KMS-11 (cell line): ENCODE results near the gene NFE2L3.

Source experiments
- H2AFZ ChIP-seq: fragments of 200-600 bp; sonication (generic); 2 replicates; pipeline ENCODE4 v1.6.1; 2016; ENCODE audit warnings: antibody characterized with exemption, mixed run types, low read depth
- H3K27ac ChIP-seq: fragments of 200-600 bp; sonication (generic); 2 replicates; pipeline ENCODE4 v1.6.1; 2016; ENCODE audit warnings: mild to moderate bottlenecking, mixed run types
- H3K27me3 ChIP-seq: fragments of 200-600 bp; sonication (generic); 2 replicates; pipeline ENCODE4 v1.6.1; 2017; ENCODE audit warnings: mild to moderate bottlenecking, low read depth, mixed run types, moderate library complexity; ENCODE audit not compliant: insufficient read depth
- H3K36me3 ChIP-seq: fragments of 200-600 bp; sonication (generic); 2 replicates; pipeline ENCODE4 v1.6.1; 2017; ENCODE audit warnings: mild to moderate bottlenecking, mixed run types; ENCODE audit not compliant: insufficient read depth
- H3K4me1 ChIP-seq: fragments of 200-600 bp; sonication (generic); 2 replicates; pipeline ENCODE4 v1.6.1; 2016; ENCODE audit warnings: mild to moderate bottlenecking, low read depth, mixed run types; ENCODE audit not compliant: poor library complexity, severe bottlenecking
- H3K4me2 ChIP-seq: fragments of 200-600 bp; sonication (generic); 2 replicates; pipeline ENCODE4 v1.7.0; 2016; ENCODE audit warnings: mild to moderate bottlenecking, mixed run types
- H3K4me3 ChIP-seq: fragments of 200-600 bp; sonication (generic); IDR thresholded peaks from 2 replicates; pipeline ENCODE4 v1.6.1; 2017; ENCODE audit warnings: low read depth, low read length, mixed read lengths; ENCODE audit not compliant: insufficient read depth
- H3K79me2 ChIP-seq: fragments of 200-600 bp; sonication (generic); 2 replicates; pipeline ENCODE4 v1.6.1; 2016; ENCODE audit warnings: low read depth, mixed run types; ENCODE audit not compliant: insufficient read depth
- H3K9ac ChIP-seq: fragments of 200-600 bp; sonication (generic); 2 replicates; pipeline ENCODE4 v1.6.1; 2016; ENCODE audit warnings: mild to moderate bottlenecking, mixed run types
- H4K20me1 ChIP-seq: fragments of 200-600 bp; sonication (generic); 2 replicates; pipeline ENCODE4 v1.6.1; 2016; ENCODE audit warnings: mild to moderate bottlenecking, mixed run types; ENCODE audit not compliant: insufficient read depth
- CTCF ChIP-seq: fragments of 200-600 bp; sonication (generic); conservative IDR thresholded peaks from 2 replicates; pipeline ENCODE4 v1.6.1; 2017; ENCODE audit warnings: low read depth, mild to moderate bottlenecking, antibody characterized with exemption, low read length, moderate library complexity, mixed read lengths

Gene NFE2L3

GRCh38 chr7:26178272-26178960, 26.4 kb downstream of the NFE2L3 start:
- H3K4me1 ChIP-seq = peaks cover 16% of the 10 kb centered on the region
- H3K36me3 ChIP-seq = no peaks in the 10 kb centered on the region
- no peak for TF ChIP-seq CTCF
- H3K4me3 ChIP-seq = no peak overlapping the region
- H3K27ac ChIP-seq = no peak overlapping the region
- H2AFZ ChIP-seq = no peak overlapping the region
- no peak overlapping the region for H3K4me2 ChIP-seq
- peaks cover 3% of the 10 kb centered on the region for H4K20me1 ChIP-seq
- H3K79me2 ChIP-seq = peaks cover 34% of the 10 kb centered on the region; the same call in 1 of the 2 replicates
- no peaks in the 10 kb centered on the region for H3K27me3 ChIP-seq
- no peak overlapping the region for H3K9ac ChIP-seq

- Histone ChIP-seq H3K4me1 (peaks cover 16% of the 10 kb centered on the region), H3K4me3 (no peak overlapping the region), H3K27ac (no peak overlapping the region), H2AFZ (no peak overlapping the region), H3K9ac (no peak overlapping the region), H3K36me3 (no peaks in the 10 kb centered on the region), H3K4me2 (no peak overlapping the region), H4K20me1 (no peaks in the 10 kb centered on the region; the same call in none of the 2 replicates), H3K27me3 (no peaks in the 10 kb centered on the region), H3K79me2 (peaks cover 24% of the 10 kb centered on the region; the same call in 1 of the 2 replicates)
- TF ChIP-seq CTCF = no peak
Measured at GRCh38 chr7:26179422-26179821, 27.4 kb downstream of the NFE2L3 start.

GRCh38 chr7:26179826-26180497, 28.0 kb downstream of the NFE2L3 start:
- no peak for TF ChIP-seq CTCF
- H2AFZ ChIP-seq = no peak overlapping the region
- H3K27me3 ChIP-seq = no peaks in the 10 kb centered on the region
- H3K4me3 ChIP-seq = no peak overlapping the region
- H3K79me2 ChIP-seq = peaks cover 19% of the 10 kb centered on the region; the same call in 1 of the 2 replicates
- H4K20me1 ChIP-seq = no peaks in the 10 kb centered on the region; the same call in none of the 2 replicates
- no peaks in the 10 kb centered on the region for H3K36me3 ChIP-seq
- peaks cover 16% of the 10 kb centered on the region for H3K4me1 ChIP-seq
- no peak overlapping the region for H3K9ac ChIP-seq
- H3K4me2 ChIP-seq = no peak overlapping the region
- H3K27ac ChIP-seq = no peak overlapping the region

- no peak for TF ChIP-seq CTCF
- peak overlapping the region; percentile 36; the same call in 1 of the 2 replicates for H3K27ac ChIP-seq
- no peak overlapping the region for H3K4me2 ChIP-seq
- H2AFZ ChIP-seq = no peak overlapping the region
- no peak overlapping the region for H3K4me3 ChIP-seq
- peaks cover 12% of the 10 kb centered on the region; the same call in 1 of the 2 replicates for H3K79me2 ChIP-seq
- H3K27me3 ChIP-seq = no peaks in the 10 kb centered on the region
- peaks cover 23% of the 10 kb centered on the region for H3K4me1 ChIP-seq
- no peaks in the 10 kb centered on the region for H3K36me3 ChIP-seq
- no peak overlapping the region for H3K9ac ChIP-seq
- H4K20me1 ChIP-seq = no peaks in the 10 kb centered on the region; the same call in none of the 2 replicates
Measured at GRCh38 chr7:26180792-26181198, 28.8 kb downstream of the NFE2L3 start.
